ENCODE results near the gene RPL31. TPM values are rescaled to one million over a fixed set of nuclear protein-coding genes. Genes with fewer than 3 reads are reported as not detected.
"Not testable (repeated sequence)": the region's sequence is repeated elsewhere in the genome, so short reads cannot be mapped to it uniquely, and the experiment has no call there.

Gene RPL31
- total RNA-seq, 1 experiment from 2014 or later: 2,115 TPM

- DNase-seq (ENCODE audit: low read depth): no peak
Observed at GRCh38 chr2:101025561-101025960, 23.5 kb downstream of the RPL31 start.

DNA sequence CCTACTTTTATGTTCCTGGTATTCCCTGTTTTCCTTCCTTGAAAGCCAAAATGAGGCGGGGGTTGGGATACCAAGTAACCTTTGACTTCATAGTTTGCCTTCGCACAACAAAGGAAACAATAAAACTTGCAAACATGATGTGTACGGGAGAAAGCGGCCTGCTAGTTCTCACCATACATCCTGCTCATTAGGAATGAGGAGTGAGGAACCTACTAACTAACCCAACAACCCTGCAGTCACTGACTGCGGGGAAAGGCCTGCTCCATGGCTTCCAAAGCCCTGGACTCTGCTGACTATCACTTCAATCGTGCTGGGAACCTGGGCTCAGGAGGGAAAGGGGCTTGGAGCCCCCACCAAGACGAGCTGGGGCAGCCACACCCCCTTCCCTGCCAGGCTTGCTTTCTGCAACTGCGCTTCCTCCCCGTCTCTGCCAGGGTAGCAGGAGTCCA is 24.2 kb downstream of the RPL31 start:
- DNase-seq (ENCODE audit: low read depth): no peak

GRCh38 chr2:101026923-101027469 is 24.9 kb downstream of the RPL31 start:
- DNase-seq (ENCODE audit: low read depth): no peak

- DNase-seq (ENCODE audit: low read depth): no peak
Observed at GRCh38 chr2:101027852-101028251, 25.8 kb downstream of the RPL31 start.

GRCh38 chr2:101030866-101031554 is 28.9 kb downstream of the RPL31 start:
- DNase-seq (ENCODE audit: low read depth): no peak

DNA sequence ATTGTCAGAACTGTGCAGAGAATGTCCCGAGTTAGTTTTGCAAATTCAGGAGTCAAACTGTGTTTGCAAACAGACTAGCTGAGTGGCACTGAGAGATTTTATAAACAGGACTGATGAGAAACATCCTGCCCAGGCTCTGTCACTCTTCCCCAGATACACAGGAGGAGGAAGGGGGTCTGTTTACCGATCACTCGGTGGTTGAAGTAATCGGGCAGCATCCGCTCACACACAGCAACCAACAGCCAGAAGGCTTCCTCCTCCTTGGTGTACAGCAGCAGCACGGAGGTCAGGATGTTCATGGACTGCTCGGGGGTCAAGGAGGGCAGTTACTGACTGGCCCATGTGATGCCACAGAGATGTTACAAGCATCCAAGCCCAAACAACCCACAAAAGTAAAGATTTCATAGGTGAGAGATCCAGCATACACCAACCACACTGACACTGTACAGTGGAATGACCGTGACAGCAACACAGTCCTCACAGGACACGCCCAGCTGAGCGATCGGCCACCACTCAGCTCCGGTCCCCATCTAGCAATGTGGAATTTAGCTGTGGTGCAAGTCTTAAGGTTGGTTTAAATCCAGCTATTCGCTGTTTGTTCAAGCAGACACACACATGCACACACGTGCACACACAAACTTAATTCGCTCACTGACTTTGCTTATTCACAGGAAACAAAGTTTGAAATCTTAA is 30.1 kb downstream of the RPL31 start:
- no peak for DNase-seq (ENCODE audit: low read depth)

DNA sequence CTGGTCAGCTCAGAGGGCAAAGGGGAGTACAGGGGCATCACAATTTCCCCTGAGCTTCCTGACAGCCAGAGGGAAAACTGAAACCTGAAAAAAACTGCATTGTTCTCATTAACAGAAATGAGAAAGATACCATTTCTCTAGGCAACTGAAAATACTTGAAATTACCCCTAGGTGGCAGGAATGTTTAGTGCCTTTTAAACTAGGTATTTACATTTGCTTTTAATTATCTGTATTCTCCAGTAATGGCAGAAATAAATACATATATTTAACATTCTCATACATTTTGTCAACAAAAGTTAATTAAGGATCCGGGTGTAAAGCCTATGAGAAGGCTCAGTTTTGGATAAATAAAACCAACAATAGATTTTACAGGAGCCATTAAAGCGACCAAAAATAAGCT is 34.5 kb downstream of the RPL31 start:
- DNase-seq (ENCODE audit: low read depth): no peak

GRCh38 chr2:101037161-101037755 is 35.2 kb downstream of the RPL31 start:
- DNase-seq (ENCODE audit: low read depth): no peak

- DNase-seq (ENCODE audit: low read depth): no peak
Observed at GRCh38 chr2:101038455-101039255, 36.6 kb downstream of the RPL31 start.

DNA sequence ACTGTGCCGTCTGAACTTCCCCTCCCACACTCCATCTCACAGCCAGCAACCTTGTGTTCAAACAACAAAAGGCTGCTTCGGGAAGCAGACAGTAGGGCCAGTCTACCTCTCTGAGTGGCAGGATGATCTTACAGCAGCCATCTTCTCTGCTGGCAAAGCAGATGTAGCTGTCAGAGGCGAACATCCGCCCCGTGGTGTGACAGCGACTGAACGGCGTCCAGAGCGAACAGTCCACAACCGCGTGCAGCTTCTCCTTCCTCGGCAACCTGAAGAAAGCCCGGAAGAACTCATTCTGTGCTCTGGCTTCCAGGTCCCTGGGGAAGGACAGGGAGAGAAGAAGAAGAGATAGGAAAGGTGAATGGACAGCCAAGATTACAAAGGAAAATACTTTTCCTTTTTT is 38.0 kb downstream of the RPL31 start:
- DNase-seq (ENCODE audit: low read depth): no peak

- no peak for DNase-seq (ENCODE audit: low read depth)
Observed at GRCh38 chr2:101040761-101041160, 38.7 kb downstream of the RPL31 start.

DNA sequence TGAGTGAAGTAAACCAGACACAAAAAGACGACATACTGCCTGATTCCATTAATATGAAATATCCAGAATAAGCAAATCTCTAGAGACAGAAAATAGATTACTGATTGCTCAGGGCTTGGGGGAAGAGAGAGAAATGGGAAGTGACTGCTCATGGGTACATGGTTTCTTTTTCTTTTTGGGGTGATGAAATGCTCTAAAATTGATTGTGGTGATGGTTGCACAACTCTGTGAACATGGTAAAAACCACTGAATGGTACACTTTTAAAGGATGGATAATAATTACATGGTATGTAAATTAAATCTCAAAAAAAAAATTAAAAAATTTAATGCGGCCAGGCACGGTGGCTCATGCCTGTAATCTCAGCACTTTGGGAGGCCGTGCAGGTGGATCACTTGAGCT is 39.3 kb downstream of the RPL31 start:
- no peak for DNase-seq (ENCODE audit: low read depth)

DNA sequence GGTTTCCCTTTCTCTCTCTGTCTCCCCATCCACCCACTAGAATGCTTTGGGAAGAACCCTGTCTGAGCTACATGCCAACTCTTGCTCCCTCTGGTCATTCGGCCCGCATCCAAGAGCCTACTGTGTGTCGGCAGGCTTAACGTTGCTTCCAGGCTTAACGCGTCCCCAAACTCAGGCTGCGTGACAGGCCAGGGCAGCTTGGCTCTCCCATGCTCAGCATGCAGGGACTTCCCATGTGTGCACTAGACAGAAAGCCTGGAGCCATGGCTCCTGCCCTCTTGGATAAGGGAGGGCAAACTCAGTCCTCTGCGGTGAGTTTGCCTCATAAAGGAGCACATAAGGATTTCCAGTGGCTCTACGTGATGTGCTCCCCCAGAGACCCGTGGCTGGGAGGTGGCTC is 43.2 kb downstream of the RPL31 start:
- no peak for DNase-seq (ENCODE audit: low read depth)

DNA sequence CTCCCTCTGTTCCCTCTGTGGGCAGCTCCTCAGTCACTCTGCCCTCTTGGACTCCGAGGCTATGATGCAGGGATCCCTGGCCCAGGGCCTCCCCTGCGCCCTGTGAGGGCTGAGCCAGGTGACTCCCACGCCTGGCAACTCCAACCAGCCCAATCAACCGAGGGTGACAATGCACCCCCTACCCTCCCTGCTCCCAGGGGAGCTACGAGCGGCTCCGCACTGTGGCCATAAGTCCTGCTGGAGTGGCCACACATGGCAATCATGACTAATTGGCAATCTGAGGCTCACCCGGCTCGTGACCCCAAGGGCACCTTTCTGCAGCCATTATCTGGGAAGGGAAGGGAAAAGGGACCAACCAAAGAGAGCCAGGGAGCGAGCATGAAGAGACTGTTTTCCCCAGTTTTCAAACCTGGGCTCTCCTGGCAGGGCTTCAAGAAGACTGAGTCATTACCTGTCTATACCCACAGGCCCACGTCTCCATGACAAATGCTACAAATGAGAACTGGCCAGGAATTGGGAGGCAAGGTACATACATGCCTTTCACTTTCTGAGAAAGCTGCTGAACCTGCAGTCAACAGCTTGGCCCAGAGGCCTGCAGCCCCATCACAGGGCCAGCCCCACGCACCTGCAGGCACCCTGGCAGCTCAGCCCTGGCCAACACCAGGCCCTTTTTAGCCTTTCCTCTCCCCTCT is 45.1 kb downstream of the RPL31 start:
- DNase-seq (ENCODE audit: low read depth): peak; percentile 81

DNA sequence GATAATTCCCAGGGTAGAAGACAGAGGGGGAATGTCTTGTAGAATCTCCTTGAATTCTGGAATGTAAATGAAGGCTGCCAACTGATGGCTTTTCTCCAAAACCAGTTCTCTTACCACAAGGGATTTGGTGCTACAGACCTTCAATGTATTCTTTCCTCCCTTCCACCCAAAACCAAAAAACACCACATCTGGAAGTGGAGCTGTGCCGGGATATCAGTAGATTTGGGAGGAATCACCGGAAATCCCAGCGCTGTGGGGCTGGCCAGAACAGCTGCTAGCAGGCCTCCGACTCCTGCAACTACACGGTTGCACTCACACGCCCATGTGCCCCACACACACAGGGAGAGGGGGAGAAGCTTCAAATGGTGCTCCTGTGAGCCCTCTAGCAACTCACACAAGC is 45.7 kb downstream of the RPL31 start:
- no peak for DNase-seq (ENCODE audit: low read depth)

- DNase-seq (ENCODE audit: low read depth): no peak
Observed at GRCh38 chr2:101048756-101049155, 46.7 kb downstream of the RPL31 start.

- DNase-seq (ENCODE audit: low read depth): not testable (repeated sequence)
Observed at GRCh38 chr2:101050886-101051285, 48.8 kb downstream of the RPL31 start.

GRCh38 chr2:101052147-101052546 is 50.1 kb downstream of the RPL31 start:
- DNase-seq (ENCODE audit: low read depth): no peak

DNA sequence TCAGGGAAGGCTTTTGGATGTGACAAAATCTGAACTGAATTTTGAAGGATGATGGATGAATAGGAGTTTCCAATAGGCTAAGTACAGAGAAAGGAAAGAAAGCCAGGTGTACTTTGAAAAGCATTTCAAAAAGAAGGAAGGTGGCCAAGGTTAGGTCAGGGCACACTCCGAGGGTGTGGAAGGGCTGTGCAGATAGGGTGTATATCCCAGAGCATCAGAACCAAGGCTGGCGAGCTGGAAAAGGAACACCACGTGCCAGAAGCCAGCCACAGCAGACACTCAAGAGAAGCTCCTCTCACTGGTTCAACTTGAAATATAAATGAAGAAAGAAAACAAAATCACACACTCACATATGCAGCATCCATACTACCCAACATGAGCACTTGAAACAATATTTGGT is 51.0 kb downstream of the RPL31 start:
- DNase-seq (ENCODE audit: low read depth): no peak
